Stimulated activated CD8-positive, alpha-beta memory T cell treated with anti-CD3 and anti-CD28 coated beads, Interleukin-12 subunit alpha, Interleukin-12 subunit beta, amount 100 ng/mL, for 24 hours (primary cell): ENCODE measurements around the gene OXGR1.
"Not testable (repeated sequence)": the region's sequence is repeated elsewhere in the genome, so short reads cannot be mapped to it uniquely, and the experiment has no call there.

Source experiments
- DNase-seq: peaks from one replicate; pipeline ENCODE4 v3.0.0-alpha.2; 2020; ENCODE audit errors: extremely low read depth

OXGR1 gene

GRCh38 chr13:96994017-96994857 is at the start of gene OXGR1:
TSS of gene OXGR1 (minus strand) at chr13:96994476. CDS start at chr13:96987759, 6,717 bp downstream.
- no peak for DNase-seq

GRCh38 chr13:97043302-97043701 is 49.0 kb upstream of the OXGR1 start:
- DNase-seq: no peak

- no peak for DNase-seq
Measured at GRCh38 chr13:97030705-97031452, 36.6 kb upstream of the OXGR1 start.

GRCh38 chr13:97028441-97029299 is 34.4 kb upstream of the OXGR1 start:
- DNase-seq: no peak

GRCh38 chr13:97027162-97027554 is 32.9 kb upstream of the OXGR1 start:
- DNase-seq: no peak

- DNase-seq: no peak
Measured at GRCh38 chr13:97026531-97027161, 32.4 kb upstream of the OXGR1 start.

GRCh38 chr13:97023812-97024211 is 29.5 kb upstream of the OXGR1 start:
- DNase-seq: not testable (repeated sequence)

- DNase-seq: no peak
Measured at GRCh38 chr13:97023117-97023516, 28.8 kb upstream of the OXGR1 start.

GRCh38 chr13:97021241-97021640 is 27.0 kb upstream of the OXGR1 start:
- no peak for DNase-seq

GRCh38 chr13:97020689-97021240 is 26.5 kb upstream of the OXGR1 start:
- DNase-seq: no peak

- DNase-seq: no peak
Measured at GRCh38 chr13:97020194-97020593, 25.9 kb upstream of the OXGR1 start.

- no peak for DNase-seq
Measured at GRCh38 chr13:97019236-97019635, 25.0 kb upstream of the OXGR1 start.

GRCh38 chr13:97018029-97018819 is 23.9 kb upstream of the OXGR1 start:
- no peak for DNase-seq

GRCh38 chr13:97017322-97017721 is 23.0 kb upstream of the OXGR1 start:
- no peak for DNase-seq

- DNase-seq: no peak
Measured at GRCh38 chr13:97015661-97016350, 21.5 kb upstream of the OXGR1 start.

GRCh38 chr13:97012251-97013048 is 18.2 kb upstream of the OXGR1 start:
- no peak for DNase-seq

GRCh38 chr13:97011446-97012131 is 17.3 kb upstream of the OXGR1 start:
- no peak for DNase-seq

GRCh38 chr13:97008643-97009042 is 14.4 kb upstream of the OXGR1 start:
- no peak for DNase-seq
